WTC11 (cell line): ENCODE measurements around the gene TIGD1. TPM values are rescaled to one million over a fixed set of nuclear protein-coding genes. Genes with fewer than 3 reads are reported as not detected.

ENCODE experiments used
- ATAC-seq: fragments of 200-7000 bp; cut with Tn5 transposase; 2 replicates; pipeline ENCODE4 v1.10.0; 2021; ENCODE audit warnings: mild to moderate bottlenecking, moderate library complexity
- CTCF ChIA-PET: fragments of 300-600 bp; sonication (Branson Sonifier 250); formaldehyde crosslinking; loops from one replicate; lab custom pipeline; 2021; ENCODE audit warnings: antibody characterized with exemption; lab: Charles Lee
- POLR2A ChIA-PET: fragments of 350-600 bp; sonication (Branson Sonifier 250); formaldehyde crosslinking; loops from one replicate; lab custom pipeline; 2021; ENCODE audit warnings: antibody characterized with exemption; lab: Charles Lee
- DNase-seq: peaks from one replicate; pipeline ENCODE4 v3.0.0; 2021; ENCODE audit warnings: low spot score
- H3K27ac Mint-ChIP-seq: 2 replicates; pipeline ENCODE4 v1.8.0; 2021; ENCODE audit warnings: mixed read lengths
- H3K27me3 Mint-ChIP-seq: 2 replicates; pipeline ENCODE4 v1.8.0; 2021; ENCODE audit warnings: low read depth, mild to moderate bottlenecking, moderate library complexity, mixed read lengths
- H3K36me3 Mint-ChIP-seq: 2 replicates; pipeline ENCODE4 v1.8.0; 2021; ENCODE audit warnings: mixed read lengths
- H3K4me1 Mint-ChIP-seq: 2 replicates; pipeline ENCODE4 v1.8.0; 2022; ENCODE audit warnings: mixed read lengths
- H3K4me3 Mint-ChIP-seq: 2 replicates; pipeline ENCODE4 v1.8.0; 2021; ENCODE audit warnings: mild to moderate bottlenecking, moderate library complexity, mixed read lengths
- H3K9me3 Mint-ChIP-seq: 2 replicates; pipeline ENCODE4 v1.8.0; 2021; ENCODE audit warnings: mixed read lengths
- ETV6 ChIP-seq: sonication (generic); formaldehyde crosslinking; IDR thresholded peaks from 2 replicates; pipeline ENCODE4 v1.8.1; 2022; ENCODE audit warnings: mild to moderate bottlenecking, missing genetic modification reagents
- GABPB1 ChIP-seq: sonication (generic); formaldehyde crosslinking; IDR thresholded peaks from 2 replicates; pipeline ENCODE4 v1.8.1; 2023; ENCODE audit warnings: mild to moderate bottlenecking, missing genetic modification reagents
- IRF2 ChIP-seq: sonication (generic); formaldehyde crosslinking; IDR thresholded peaks from 2 replicates; pipeline ENCODE4 v1.8.0; 2022; ENCODE audit warnings: low read depth, missing genetic modification reagents, borderline replicate concordance
- KAT7 ChIP-seq: sonication (generic); formaldehyde crosslinking; IDR thresholded peaks from 2 replicates; pipeline ENCODE4 v1.8.1; 2023; ENCODE audit warnings: missing genetic modification reagents, mild to moderate bottlenecking, borderline replicate concordance
- NFATC4 ChIP-seq: fragments of 250-450 bp; sonication (Bioruptor Pico); IDR thresholded peaks from 2 replicates; pipeline ENCODE4 v1.9.0; 2021; ENCODE audit warnings: mild to moderate bottlenecking
- NR1H2 ChIP-seq: sonication (generic); formaldehyde crosslinking; IDR thresholded peaks from 2 replicates; pipeline ENCODE4 v1.9.0; 2021; ENCODE audit warnings: mild to moderate bottlenecking, moderate library complexity, missing genetic modification reagents
- NR2C2 ChIP-seq: sonication (generic); formaldehyde crosslinking; IDR thresholded peaks from 2 replicates; pipeline ENCODE4 v1.8.0; 2022; ENCODE audit warnings: mild to moderate bottlenecking, missing genetic modification reagents
- SOX15 ChIP-seq: fragments of 250-450 bp; sonication (Bioruptor Pico); IDR thresholded peaks from 2 replicates; pipeline ENCODE4 v1.9.0; 2021; ENCODE audit warnings: mild to moderate bottlenecking
- TP53 ChIP-seq: sonication (generic); formaldehyde crosslinking; IDR thresholded peaks from 2 replicates; pipeline ENCODE4 v1.8.1; 2023; ENCODE audit warnings: mild to moderate bottlenecking, missing genetic modification reagents
- ZBTB21 ChIP-seq: sonication (generic); formaldehyde crosslinking; IDR thresholded peaks from 2 replicates; pipeline ENCODE4 v1.8.1; 2023; ENCODE audit warnings: mild to moderate bottlenecking, missing genetic modification reagents, borderline replicate concordance
- ZNF232 ChIP-seq: sonication (generic); formaldehyde crosslinking; IDR thresholded peaks from 2 replicates; pipeline ENCODE4 v1.8.0; 2022; ENCODE audit warnings: mild to moderate bottlenecking, missing genetic modification reagents
- ZNF263 ChIP-seq: sonication (generic); formaldehyde crosslinking; IDR thresholded peaks from 2 replicates; pipeline ENCODE4 v1.8.1; 2022; ENCODE audit warnings: low read depth, mild to moderate bottlenecking, moderate library complexity, missing genetic modification reagents
- ZNF423 ChIP-seq: fragments of 250-450 bp; sonication (Bioruptor Pico); IDR thresholded peaks from 2 replicates; pipeline ENCODE4 v2.1.2; 2022; ENCODE audit warnings: mild to moderate bottlenecking, moderate library complexity
- total RNA-seq: library from RNA; stranded (reverse); gene quantifications from 3 replicates; pipeline ENCODE4 v1.2.3, GENCODE V29; 2021
- TF ChIP-seq, protein P1 (sequence below): sonication (generic); formaldehyde crosslinking; IDR thresholded peaks from 2 replicates; pipeline ENCODE4 v1.8.0; 2022; ENCODE audit warnings: mild to moderate bottlenecking, missing genetic modification reagents
- TF ChIP-seq, protein P2 (sequence below): sonication (generic); formaldehyde crosslinking; IDR thresholded peaks from 2 replicates; pipeline ENCODE4 v1.8.1; 2023; ENCODE audit warnings: mild to moderate bottlenecking, missing genetic modification reagents, moderate library complexity
- TF ChIP-seq, protein P3 (sequence below): sonication (generic); formaldehyde crosslinking; IDR thresholded peaks from 2 replicates; pipeline ENCODE4 v1.8.1; 2022; ENCODE audit warnings: mild to moderate bottlenecking, moderate library complexity, missing genetic modification reagents
- TF ChIP-seq, protein P4 (sequence below): sonication (generic); formaldehyde crosslinking; IDR thresholded peaks from 2 replicates; pipeline ENCODE4 v1.8.1; 2023; ENCODE audit warnings: mild to moderate bottlenecking, missing genetic modification reagents
- TF ChIP-seq, protein P5 (sequence below): sonication (generic); formaldehyde crosslinking; IDR thresholded peaks from 2 replicates; pipeline ENCODE4 v1.8.1; 2022; ENCODE audit warnings: low read depth, missing genetic modification reagents, borderline replicate concordance
- TF ChIP-seq, protein P6 (sequence below): fragments of 250-450 bp; sonication (Bioruptor Pico); conservative IDR thresholded peaks from 2 replicates; pipeline ENCODE4 v1.9.0; 2021; ENCODE audit warnings: mild to moderate bottlenecking
- TF ChIP-seq, protein P7 (sequence below): fragments of 250-450 bp; sonication (Bioruptor Pico); IDR thresholded peaks from 2 replicates; pipeline ENCODE4 v1.9.0; 2021; ENCODE audit warnings: moderate library complexity, mild to moderate bottlenecking, inconsistent platforms, borderline replicate concordance

The TIGD1 gene
- total RNA-seq, 1 experiment from 2014 or later: 9.0 TPM

DNA sequence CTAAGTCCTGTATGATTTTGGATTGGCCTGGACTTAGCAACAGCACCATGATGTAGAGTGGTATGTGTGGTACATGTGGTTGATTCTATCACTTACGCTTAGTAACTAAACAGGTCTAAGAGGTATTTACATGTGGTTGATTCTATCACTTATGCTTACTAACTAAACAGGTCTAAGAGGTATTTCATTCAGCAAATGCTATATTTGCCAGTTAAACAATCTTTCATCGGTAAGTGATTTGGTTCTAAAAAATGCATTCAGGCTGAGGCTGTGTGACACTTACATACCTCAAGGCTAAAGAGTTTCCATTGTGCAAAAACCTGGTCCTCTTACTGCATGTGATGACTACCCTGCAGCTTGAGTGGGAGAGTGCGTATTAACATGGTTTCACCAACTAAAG is 13.2 kb upstream of the TIGD1 start:
- H3K4me3 Mint-ChIP-seq: no peak overlapping the region
- H3K27ac Mint-ChIP-seq: no peak overlapping the region
- peaks cover 73% of the 10 kb centered on the region for H3K36me3 Mint-ChIP-seq
- CTCF ChIA-PET: interaction anchor here (1.7 kb wide), 1 partner anchor 39 kb away, joined by 4 read pairs; no protein-coding TSS in a partner anchor
- ATAC-seq: no peak
- TF ChIP-seq ZNF232: no peak
- TF ChIP-seq, protein P1, sequence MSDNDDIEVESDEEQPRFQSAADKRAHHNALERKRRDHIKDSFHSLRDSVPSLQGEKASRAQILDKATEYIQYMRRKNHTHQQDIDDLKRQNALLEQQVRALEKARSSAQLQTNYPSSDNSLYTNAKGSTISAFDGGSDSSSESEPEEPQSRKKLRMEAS (CRISPR knock-in tag): no peak
- TF ChIP-seq GABPB1 (CRISPR knock-in tag): no peak
- TF ChIP-seq NFATC4 (CRISPR knock-in tag): no peak
- TF ChIP-seq SOX15 (CRISPR knock-in tag): no peak
- no peak for TF ChIP-seq TP53 (CRISPR knock-in tag)
- no peaks in the 10 kb centered on the region for H3K27me3 Mint-ChIP-seq
- no peak for DNase-seq
- POLR2A ChIA-PET: no interaction called here
- H3K9me3 Mint-ChIP-seq: no peaks in the 10 kb centered on the region
- no peaks in the 10 kb centered on the region for H3K4me1 Mint-ChIP-seq

DNA sequence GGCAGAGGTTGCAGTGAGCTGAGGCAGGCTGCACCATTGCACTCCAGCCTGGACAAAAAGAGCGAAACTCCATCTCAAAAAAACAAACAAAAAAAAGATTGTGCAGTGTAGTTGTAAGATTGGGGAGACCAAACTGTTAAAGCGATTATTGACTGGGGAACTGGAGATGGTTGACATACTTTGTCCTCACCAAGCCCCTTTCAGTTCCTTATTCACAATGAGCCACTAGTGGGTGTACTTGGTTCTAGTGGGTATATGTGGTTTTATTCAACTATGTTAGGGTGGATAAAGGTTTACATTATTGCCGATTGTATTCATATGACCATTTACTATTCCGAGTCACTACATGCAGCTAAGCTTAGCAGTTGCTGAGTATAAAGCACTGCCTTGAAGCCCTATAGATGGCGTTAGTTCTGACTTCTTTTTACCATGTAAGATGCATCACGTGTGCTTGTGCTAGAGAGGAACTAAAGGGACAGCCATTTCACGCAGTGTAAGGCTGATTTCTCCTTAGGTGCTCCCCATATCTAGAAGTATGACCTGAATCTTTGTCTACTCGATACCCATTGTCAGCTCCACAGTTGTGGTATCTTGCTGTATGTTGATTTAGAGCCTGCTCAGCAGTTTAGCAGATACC is 12.3 kb upstream of the TIGD1 start:
- no peak for DNase-seq
- TF ChIP-seq ETV6 (CRISPR knock-in tag): no peak
- TF ChIP-seq, protein P2, sequence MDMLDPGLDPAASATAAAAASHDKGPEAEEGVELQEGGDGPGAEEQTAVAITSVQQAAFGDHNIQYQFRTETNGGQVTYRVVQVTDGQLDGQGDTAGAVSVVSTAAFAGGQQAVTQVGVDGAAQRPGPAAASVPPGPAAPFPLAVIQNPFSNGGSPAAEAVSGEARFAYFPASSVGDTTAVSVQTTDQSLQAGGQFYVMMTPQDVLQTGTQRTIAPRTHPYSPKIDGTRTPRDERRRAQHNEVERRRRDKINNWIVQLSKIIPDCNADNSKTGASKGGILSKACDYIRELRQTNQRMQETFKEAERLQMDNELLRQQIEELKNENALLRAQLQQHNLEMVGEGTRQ (CRISPR knock-in tag): 0 out of 2 replicates have a peak, but pooled peaks have one; percentile 17
- TF ChIP-seq, all 79 proteins: peak for 1
- no peaks in the 10 kb centered on the region for H3K27me3 Mint-ChIP-seq
- no peaks in the 10 kb centered on the region for H3K4me1 Mint-ChIP-seq
- H3K27ac Mint-ChIP-seq: no peak overlapping the region
- H3K36me3 Mint-ChIP-seq: peaks cover 69% of the 10 kb centered on the region
- ChIA-PET POLR2A (interaction anchor here (0.9 kb wide), 1 partner anchor 12 kb away, joined by 3 read pairs; the partner anchor contains the start of genes EIF4E2 and TIGD1), CTCF (interaction anchor here (0.9 to 1.7 kb wide), 4 partner anchors 16 to 39 kb away, joined by 3 to 4 read pairs (median 4); partner anchors contain the start of gene CHRNG)
- no peak overlapping the region for H3K4me3 Mint-ChIP-seq
- ATAC-seq: peak; percentile 56; the same call in 1 of the 2 replicates
- no peaks in the 10 kb centered on the region for H3K9me3 Mint-ChIP-seq

DNA sequence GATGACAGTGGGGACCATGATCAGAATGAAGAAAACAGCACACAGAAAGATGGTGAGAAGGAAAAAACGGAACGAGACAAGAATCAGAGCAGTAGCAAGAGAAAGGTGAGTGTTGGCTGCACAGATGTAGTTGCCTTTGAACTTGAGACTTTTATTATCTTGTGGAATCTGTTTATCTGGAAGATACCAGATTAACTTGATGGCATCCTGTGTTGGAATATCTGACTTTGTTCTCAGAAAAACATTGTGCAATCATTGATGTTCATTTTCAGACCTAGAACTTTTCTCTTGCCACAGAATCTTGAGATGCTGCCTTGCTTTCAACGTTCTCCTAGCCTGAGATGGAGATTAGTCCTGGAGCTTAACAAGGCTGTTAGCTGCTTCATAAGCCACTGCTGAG is 6.1 kb upstream of the TIGD1 start:
- TF ChIP-seq, protein P3, sequence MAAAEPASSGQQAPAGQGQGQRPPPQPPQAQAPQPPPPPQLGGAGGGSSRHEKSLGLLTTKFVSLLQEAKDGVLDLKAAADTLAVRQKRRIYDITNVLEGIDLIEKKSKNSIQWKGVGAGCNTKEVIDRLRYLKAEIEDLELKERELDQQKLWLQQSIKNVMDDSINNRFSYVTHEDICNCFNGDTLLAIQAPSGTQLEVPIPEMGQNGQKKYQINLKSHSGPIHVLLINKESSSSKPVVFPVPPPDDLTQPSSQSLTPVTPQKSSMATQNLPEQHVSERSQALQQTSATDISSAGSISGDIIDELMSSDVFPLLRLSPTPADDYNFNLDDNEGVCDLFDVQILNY (CRISPR knock-in tag): no peak
- no peak for TF ChIP-seq SOX15 (CRISPR knock-in tag)
- no peak for TF ChIP-seq ZBTB21 (CRISPR knock-in tag)
- TF ChIP-seq, protein P4, sequence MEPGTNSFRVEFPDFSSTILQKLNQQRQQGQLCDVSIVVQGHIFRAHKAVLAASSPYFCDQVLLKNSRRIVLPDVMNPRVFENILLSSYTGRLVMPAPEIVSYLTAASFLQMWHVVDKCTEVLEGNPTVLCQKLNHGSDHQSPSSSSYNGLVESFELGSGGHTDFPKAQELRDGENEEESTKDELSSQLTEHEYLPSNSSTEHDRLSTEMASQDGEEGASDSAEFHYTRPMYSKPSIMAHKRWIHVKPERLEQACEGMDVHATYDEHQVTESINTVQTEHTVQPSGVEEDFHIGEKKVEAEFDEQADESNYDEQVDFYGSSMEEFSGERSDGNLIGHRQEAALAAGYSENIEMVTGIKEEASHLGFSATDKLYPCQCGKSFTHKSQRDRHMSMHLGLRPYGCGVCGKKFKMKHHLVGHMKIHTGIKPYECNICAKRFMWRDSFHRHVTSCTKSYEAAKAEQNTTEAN (CRISPR knock-in tag): no peak
- TF ChIP-seq, protein P5, sequence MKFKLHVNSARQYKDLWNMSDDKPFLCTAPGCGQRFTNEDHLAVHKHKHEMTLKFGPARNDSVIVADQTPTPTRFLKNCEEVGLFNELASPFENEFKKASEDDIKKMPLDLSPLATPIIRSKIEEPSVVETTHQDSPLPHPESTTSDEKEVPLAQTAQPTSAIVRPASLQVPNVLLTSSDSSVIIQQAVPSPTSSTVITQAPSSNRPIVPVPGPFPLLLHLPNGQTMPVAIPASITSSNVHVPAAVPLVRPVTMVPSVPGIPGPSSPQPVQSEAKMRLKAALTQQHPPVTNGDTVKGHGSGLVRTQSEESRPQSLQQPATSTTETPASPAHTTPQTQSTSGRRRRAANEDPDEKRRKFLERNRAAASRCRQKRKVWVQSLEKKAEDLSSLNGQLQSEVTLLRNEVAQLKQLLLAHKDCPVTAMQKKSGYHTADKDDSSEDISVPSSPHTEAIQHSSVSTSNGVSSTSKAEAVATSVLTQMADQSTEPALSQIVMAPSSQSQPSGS (CRISPR knock-in tag): no peak
- Mint-ChIP-seq H3K36me3 (peaks cover 45% of the 10 kb centered on the region), H3K27me3 (no peaks in the 10 kb centered on the region), H3K27ac (no peak overlapping the region), H3K4me3 (no peak overlapping the region), H3K9me3 (no peaks in the 10 kb centered on the region), H3K4me1 (peaks cover 5% of the 10 kb centered on the region)
- DNase-seq: no peak
- POLR2A ChIA-PET: no interaction called here
- CTCF ChIA-PET: no interaction called here
- no peak for ATAC-seq

DNA sequence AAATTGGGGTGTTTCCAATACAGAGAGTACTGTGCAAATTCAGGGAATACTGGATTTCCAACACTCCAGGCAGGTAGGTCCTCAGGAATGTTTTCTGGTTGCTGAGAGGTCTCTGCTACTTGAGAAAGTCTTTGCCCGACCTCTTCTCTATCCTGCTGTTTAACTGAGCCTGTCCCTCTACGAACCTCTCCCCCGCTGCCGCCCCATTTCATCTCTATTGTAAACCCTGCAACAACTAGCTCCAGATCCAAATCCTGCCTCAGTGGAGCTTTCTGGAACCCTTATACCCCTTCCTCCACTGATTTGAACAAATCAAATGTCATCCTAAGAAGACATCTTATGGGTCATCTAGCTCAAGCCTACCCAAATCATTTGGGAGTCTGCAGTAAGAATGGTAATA is 1.4 kb upstream of the TIGD1 start:
- Mint-ChIP-seq H3K27ac (peak overlapping the region; percentile 95; the same call in 1 of the 2 replicates), H3K4me3 (peak overlapping the region; percentile 95), H3K9me3 (peaks cover 10% of the 10 kb centered on the region), H3K36me3 (peaks cover 40% of the 10 kb centered on the region), H3K4me1 (peaks cover 13% of the 10 kb centered on the region), H3K27me3 (peaks cover 3% of the 10 kb centered on the region)
- no peak for DNase-seq
- CTCF ChIA-PET: no interaction called here
- POLR2A ChIA-PET: no interaction called here
- no peak for ATAC-seq
- TF ChIP-seq KAT7 (CRISPR knock-in tag) (no peak), ZNF263 (CRISPR knock-in tag) (no peak), ZNF423 (CRISPR knock-in tag) (no peak), NR1H2 (CRISPR knock-in tag) (no peak), NR2C2 (no peak), IRF2 (CRISPR knock-in tag) (no peak)
- TF ChIP-seq, protein P6, sequence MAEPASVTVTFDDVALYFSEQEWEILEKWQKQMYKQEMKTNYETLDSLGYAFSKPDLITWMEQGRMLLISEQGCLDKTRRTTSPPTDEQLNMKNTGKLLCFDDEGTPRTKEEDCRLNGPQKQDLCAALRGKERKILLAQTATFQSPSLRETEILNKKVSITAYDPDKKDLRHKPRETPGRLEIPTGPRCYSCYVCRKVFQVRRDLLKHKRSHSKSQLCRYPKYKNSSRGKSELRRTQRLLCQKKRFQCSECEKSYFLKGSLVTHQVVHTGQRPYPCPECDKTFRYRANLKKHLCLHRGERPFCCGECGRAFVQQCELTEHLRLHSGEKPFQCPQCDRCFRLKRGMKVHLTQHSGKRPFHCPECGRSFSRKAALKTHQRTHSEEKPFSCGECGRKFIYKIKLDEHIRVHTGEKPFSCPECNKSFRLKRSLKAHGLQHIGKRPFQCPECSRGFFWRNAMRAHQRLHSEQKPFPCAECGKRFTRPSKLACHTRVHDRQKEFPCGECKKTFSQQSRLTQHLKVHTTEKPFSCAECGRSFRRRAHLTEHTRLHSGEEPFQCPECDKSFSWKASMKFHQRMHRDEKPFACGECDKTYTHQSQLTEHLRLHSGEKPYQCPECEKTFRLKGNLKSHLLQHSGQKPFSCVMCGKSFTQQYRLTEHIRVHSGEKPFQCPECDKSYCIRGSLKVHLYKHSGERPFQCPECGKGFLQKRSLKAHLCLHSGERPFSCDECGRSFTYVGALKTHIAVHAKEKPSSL (CRISPR knock-in tag): no peak
- TF ChIP-seq, protein P7, sequence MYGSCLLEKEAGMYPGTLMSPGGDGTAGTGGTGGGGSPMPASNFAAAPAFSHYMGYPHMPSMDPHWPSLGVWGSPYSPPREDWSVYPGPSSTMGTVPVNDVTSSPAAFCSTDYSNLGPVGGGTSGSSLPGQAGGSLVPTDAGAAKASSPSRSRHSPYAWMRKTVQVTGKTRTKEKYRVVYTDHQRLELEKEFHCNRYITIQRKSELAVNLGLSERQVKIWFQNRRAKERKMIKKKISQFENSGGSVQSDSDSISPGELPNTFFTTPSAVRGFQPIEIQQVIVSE (CRISPR knock-in tag): no peak
